Measurements from ENCODE around the gene GPR157. TPM values are rescaled to one million over a fixed set of nuclear protein-coding genes. Genes with fewer than 3 reads are reported as not detected.
"Not testable (repeated sequence)": the region's sequence is repeated elsewhere in the genome, so short reads cannot be mapped to it uniquely, and the experiment has no call there.

The GPR157 gene
- total and polyA plus RNA-seq, 2 donors (not counting 1 experiment from before 2014, with no cell fraction given), result 2.0 to 21.2 TPM

- 93% methylated on average over 15 of the region's 17 CpGs for WGBS (ENCODE audit: insufficient coverage)
- no peaks in the 10 kb centered on the region for H3K9me3 ChIP-seq (ENCODE audit: control extremely low read depth in 1 of 3, control insufficient read depth in 2 of 3, insufficient read depth in 1 of 3, low read length in 2 of 3)
- Mint-ChIP-seq H3K27ac (no peak overlapping the region), H3K4me1 (peaks cover 3% of the 10 kb centered on the region), H3K27me3 (no peaks in the 10 kb centered on the region), H3K4me3 (no peak overlapping the region), H3K9me3 (ENCODE audit: insufficient read depth) (no peaks in the 10 kb centered on the region)
- no peak overlapping the region for H3K9ac ChIP-seq (ENCODE audit: low read length)
- CTCF ChIA-PET, result interaction anchor here (1.0 to 1.3 kb wide), 2 partner anchors 35 to 52 kb away, joined by 4 read pairs; no protein-coding TSS in a partner anchor
- no peaks in the 10 kb centered on the region for H3K4me1 ChIP-seq (ENCODE audit: control insufficient read depth in 2 of 2, insufficient read depth in 2 of 2, low read length in 2 of 2)
- no peak overlapping the region for H3K4me2 ChIP-seq (replicated peaks; ENCODE audit: low read depth, low read length, poor library complexity, severe bottlenecking)
- ATAC-seq (ENCODE audit: low read depth) (no peak), DNase-seq (no peak)
- H3K36me3 ChIP-seq (replicated peaks in 1 of 2; ENCODE audit: control extremely low read depth in 1 of 2, control insufficient read depth in 1 of 2, extremely low read depth in 1 of 2, insufficient read depth in 2 of 2, low read length in 1 of 2), result no peaks in the 10 kb centered on the region
- no peak overlapping the region for H2AFZ ChIP-seq (ENCODE audit: insufficient read depth, low read depth, low read length, poor library complexity, severe bottlenecking)
- H3K27me3 ChIP-seq (replicated peaks in 1 of 4; ENCODE audit: control extremely low read depth in 1 of 4, control insufficient read depth in 3 of 4, insufficient read depth in 4 of 4, low read length in 3 of 4), result no peaks in the 10 kb centered on the region
- no peak for TF ChIP-seq CTCF (IDR thresholded peaks at IDR 0.05)
- no peak for TF ChIP-seq EZH2 (IDR thresholded peaks at IDR 0.05; ENCODE audit: borderline replicate concordance, insufficient read depth, low read depth, low read length, poor library complexity, severe bottlenecking)
- POLR2A ChIA-PET, result no interaction called here
- intact Hi-C loops (cut with micrococcal nuclease), result no loop called here
- no peaks in the 10 kb centered on the region for H4K20me1 ChIP-seq (ENCODE audit: control insufficient read depth, insufficient read depth, low read length, poor library complexity, severe bottlenecking)
- H3K4me3 ChIP-seq (ENCODE audit: control extremely low read depth in 1 of 5, extremely low read depth in 1 of 5, insufficient read depth in 1 of 5, low read depth in 2 of 5, low read length in 4 of 5), result no peak overlapping the region
- no peaks in the 10 kb centered on the region for H3K79me2 ChIP-seq (ENCODE audit: control insufficient read depth, insufficient read depth, low read length)
- H3K27ac ChIP-seq (ENCODE audit: low read length in 2 of 2), result no peak overlapping the region
These were observed 16.2 kb upstream of the GPR157 start for GRCh38 chr1:9145021-9145668.

DNA sequence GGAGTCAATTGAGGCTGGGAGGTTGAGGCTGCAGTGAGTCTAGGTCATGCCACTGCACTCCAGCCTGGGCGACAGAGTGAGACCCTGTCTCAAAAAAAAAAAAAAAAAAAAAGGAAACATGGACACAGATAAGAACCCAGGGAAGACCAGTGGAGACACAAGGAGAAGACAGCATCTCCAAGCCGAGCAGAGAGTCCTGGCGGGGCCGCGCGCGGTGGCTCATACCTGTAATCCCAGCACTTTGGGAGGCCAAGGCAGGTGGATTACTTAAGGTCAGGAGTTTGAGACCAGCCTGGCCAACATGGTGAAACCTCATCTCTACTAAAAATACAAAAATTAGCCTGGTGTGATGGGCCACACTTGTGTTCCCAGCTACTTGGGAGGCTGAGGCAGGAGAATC, 15.6 kb upstream of the GPR157 start:
- H3K4me1 ChIP-seq (ENCODE audit: control insufficient read depth in 2 of 2, insufficient read depth in 2 of 2, low read length in 2 of 2); ATAC-seq (ENCODE audit: low read depth); DNase-seq; H3K27ac ChIP-seq (ENCODE audit: low read length in 2 of 2); H4K20me1 ChIP-seq (ENCODE audit: control insufficient read depth, insufficient read depth, low read length, poor library complexity, severe bottlenecking); H3K79me2 ChIP-seq (ENCODE audit: control insufficient read depth, insufficient read depth, low read length); H3K36me3 ChIP-seq (replicated peaks in 1 of 2; ENCODE audit: control extremely low read depth in 1 of 2, control insufficient read depth in 1 of 2, extremely low read depth in 1 of 2, insufficient read depth in 2 of 2, low read length in 1 of 2); intact Hi-C loops (cut with micrococcal nuclease); H3K9me3 Mint-ChIP-seq (ENCODE audit: insufficient read depth); H3K27me3 Mint-ChIP-seq; H3K4me3 ChIP-seq (ENCODE audit: control extremely low read depth in 1 of 5, extremely low read depth in 1 of 5, insufficient read depth in 1 of 5, low read depth in 2 of 5, low read length in 4 of 5); H3K27me3 ChIP-seq (replicated peaks in 1 of 4; ENCODE audit: control extremely low read depth in 1 of 4, control insufficient read depth in 3 of 4, insufficient read depth in 4 of 4, low read length in 3 of 4); H3K4me1 Mint-ChIP-seq; H3K9me3 ChIP-seq (ENCODE audit: control extremely low read depth in 1 of 3, control insufficient read depth in 2 of 3, insufficient read depth in 1 of 3, low read length in 2 of 3); H3K4me3 Mint-ChIP-seq; H3K27ac Mint-ChIP-seq; H2AFZ ChIP-seq (ENCODE audit: insufficient read depth, low read depth, low read length, poor library complexity, severe bottlenecking); H3K4me2 ChIP-seq (replicated peaks; ENCODE audit: low read depth, low read length, poor library complexity, severe bottlenecking); H3K9ac ChIP-seq (ENCODE audit: low read length): not testable (repeated sequence)
- WGBS (ENCODE audit: insufficient coverage), result 100% methylated on average over 1 of the region's 7 CpGs
- ChIA-PET POLR2A (interaction anchor here (0.6 kb wide), 1 partner anchor 179 kb away, joined by 4 read pairs; no protein-coding TSS in a partner anchor), CTCF (interaction anchor here (1.0 to 1.5 kb wide), 3 partner anchors 18 to 52 kb away, joined by 3 to 4 read pairs (median 4); no protein-coding TSS in a partner anchor)

Data from B cell (primary cell).